Duodenal mucosa (tissue), 2 donors: ENCODE results near the gene D2HGDH.
A peak's percentile ranks its signal among the peaks of the same experiment; 100 is the strongest.
"Not testable (repeated sequence)": the region's sequence is repeated elsewhere in the genome, so short reads cannot be mapped to it uniquely, and the experiment has no call there.

ENCODE experiments used
- H3K27ac ChIP-seq: one replicate; pipeline ENCODE4 v1.7.0; 2013; ENCODE audit warnings: low read depth, low read length
- H3K27me3 ChIP-seq, 2 donors: one replicate each; pipeline ENCODE4 v1.7.0; 2013; ENCODE audit warnings: low read length in 2 of 2, control low read depth in 1 of 2; ENCODE audit not compliant: insufficient read depth in 2 of 2, control insufficient read depth in 1 of 2
- H3K36me3 ChIP-seq, 2 donors: one replicate each; pipeline ENCODE4 v1.7.0; 2013; ENCODE audit warnings: low read length in 2 of 2, control low read depth in 1 of 2; ENCODE audit not compliant: insufficient read depth in 2 of 2, control insufficient read depth in 1 of 2
- H3K4me1 ChIP-seq, 2 donors: one replicate each; pipeline ENCODE4 v1.7.0; 2013; ENCODE audit warnings: low read length in 2 of 2, control low read depth in 1 of 2; ENCODE audit not compliant: insufficient read depth in 2 of 2, control insufficient read depth in 1 of 2
- H3K4me3 ChIP-seq, 2 donors: one replicate each; pipeline ENCODE4 v1.7.0; 2013; ENCODE audit warnings: low read length in 2 of 2, low read depth in 1 of 2
- H3K9ac ChIP-seq, 2 donors: one replicate each; pipeline ENCODE4 v1.7.0; 2013; ENCODE audit warnings: low read length in 2 of 2, low read depth in 1 of 2
- H3K9me3 ChIP-seq, 2 donors: one replicate each; pipeline ENCODE4 v1.7.0; 2013; ENCODE audit warnings: low read length in 2 of 2, control low read depth in 1 of 2; ENCODE audit not compliant: control insufficient read depth in 1 of 2

D2HGDH gene

DNA sequence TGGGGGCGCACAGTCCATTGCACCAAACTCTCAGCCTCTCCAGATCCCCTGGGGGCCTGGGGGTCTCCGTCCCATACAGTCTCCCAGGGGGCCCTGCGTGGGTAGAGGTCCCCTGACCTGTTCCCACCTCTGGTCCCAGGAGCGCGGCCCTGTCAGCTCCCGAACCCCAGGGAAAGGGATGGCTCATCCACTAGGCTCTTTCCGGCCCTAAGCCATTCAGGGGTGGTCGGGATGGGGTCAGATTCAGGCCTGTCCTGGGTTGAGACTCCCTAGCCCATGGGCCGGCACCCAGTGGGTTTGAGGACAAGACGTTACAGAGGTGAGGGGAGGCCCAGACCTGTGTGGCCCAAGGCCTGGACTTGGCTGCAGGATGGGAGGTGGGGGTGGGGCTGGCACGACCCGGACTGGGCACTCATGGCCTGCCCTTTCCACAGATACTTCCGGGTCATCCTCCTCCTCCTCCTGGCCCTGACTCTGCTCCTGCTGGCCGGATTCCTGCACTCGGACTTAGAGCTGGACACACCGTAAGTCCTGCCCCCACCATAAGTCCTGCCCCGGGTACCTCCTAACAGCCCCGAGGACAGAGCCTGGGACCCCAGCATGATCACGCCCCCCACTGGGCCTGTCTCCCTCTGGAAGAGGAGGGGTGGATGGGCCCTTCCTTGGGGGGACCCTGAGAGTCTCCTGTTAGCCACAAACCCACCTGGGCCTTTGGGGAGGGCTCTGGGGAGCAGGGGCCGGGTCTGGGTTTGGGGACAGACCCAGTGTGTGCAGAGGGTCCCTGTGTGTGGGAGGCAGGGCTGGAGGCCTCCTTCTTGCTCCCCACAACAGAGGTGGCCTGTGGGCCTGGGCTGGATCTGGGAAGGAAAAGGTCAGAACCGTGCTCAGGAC is 64.4 kb downstream of the D2HGDH start:
- H3K27ac ChIP-seq = no peak overlapping the region
- peaks cover 0 to 10% of the 10 kb centered on the region in 2 donors for H3K4me1 ChIP-seq
- no peaks in the 10 kb centered on the region for H3K36me3 ChIP-seq
- H3K27me3 ChIP-seq = peaks cover 5 to 10% of the 10 kb centered on the region in 2 donors
- H3K9me3 ChIP-seq = no peaks in the 10 kb centered on the region
- H3K4me3 ChIP-seq = no peak overlapping the region
- no peak overlapping the region for H3K9ac ChIP-seq

- Histone ChIP-seq H3K4me3 (no peak overlapping the region), H3K4me1 (peaks cover 0 to 18% of the 10 kb centered on the region in 2 donors), H3K36me3 (no peaks in the 10 kb centered on the region), H3K27ac (no peak overlapping the region), H3K27me3 (peaks cover 9 to 17% of the 10 kb centered on the region in 2 donors), H3K9ac (no peak overlapping the region), H3K9me3 (no peaks in the 10 kb centered on the region)
Measured at GRCh38 chr2:241799522-241800197, 65.2 kb downstream of the D2HGDH start.

- Histone ChIP-seq H3K27me3 (peaks cover 11 to 20% of the 10 kb centered on the region in 2 donors), H3K4me1 (peaks cover 0 to 20% of the 10 kb centered on the region in 2 donors)
- H3K4me3 ChIP-seq, H3K36me3 ChIP-seq, H3K27ac ChIP-seq, H3K9me3 ChIP-seq, H3K9ac ChIP-seq: not testable (repeated sequence)
Measured at GRCh38 chr2:241800198-241800903, 65.9 kb downstream of the D2HGDH start.

GRCh38 chr2:241801611-241802420 is 67.4 kb downstream of the D2HGDH start:
- Histone ChIP-seq H3K27ac (no peak overlapping the region), H3K36me3 (no peaks in the 10 kb centered on the region), H3K4me1 (peaks cover 0 to 20% of the 10 kb centered on the region in 2 donors), H3K27me3 (peaks cover 11 to 20% of the 10 kb centered on the region in 2 donors), H3K9ac (no peak overlapping the region), H3K4me3 (no peak overlapping the region), H3K9me3 (no peaks in the 10 kb centered on the region)

DNA sequence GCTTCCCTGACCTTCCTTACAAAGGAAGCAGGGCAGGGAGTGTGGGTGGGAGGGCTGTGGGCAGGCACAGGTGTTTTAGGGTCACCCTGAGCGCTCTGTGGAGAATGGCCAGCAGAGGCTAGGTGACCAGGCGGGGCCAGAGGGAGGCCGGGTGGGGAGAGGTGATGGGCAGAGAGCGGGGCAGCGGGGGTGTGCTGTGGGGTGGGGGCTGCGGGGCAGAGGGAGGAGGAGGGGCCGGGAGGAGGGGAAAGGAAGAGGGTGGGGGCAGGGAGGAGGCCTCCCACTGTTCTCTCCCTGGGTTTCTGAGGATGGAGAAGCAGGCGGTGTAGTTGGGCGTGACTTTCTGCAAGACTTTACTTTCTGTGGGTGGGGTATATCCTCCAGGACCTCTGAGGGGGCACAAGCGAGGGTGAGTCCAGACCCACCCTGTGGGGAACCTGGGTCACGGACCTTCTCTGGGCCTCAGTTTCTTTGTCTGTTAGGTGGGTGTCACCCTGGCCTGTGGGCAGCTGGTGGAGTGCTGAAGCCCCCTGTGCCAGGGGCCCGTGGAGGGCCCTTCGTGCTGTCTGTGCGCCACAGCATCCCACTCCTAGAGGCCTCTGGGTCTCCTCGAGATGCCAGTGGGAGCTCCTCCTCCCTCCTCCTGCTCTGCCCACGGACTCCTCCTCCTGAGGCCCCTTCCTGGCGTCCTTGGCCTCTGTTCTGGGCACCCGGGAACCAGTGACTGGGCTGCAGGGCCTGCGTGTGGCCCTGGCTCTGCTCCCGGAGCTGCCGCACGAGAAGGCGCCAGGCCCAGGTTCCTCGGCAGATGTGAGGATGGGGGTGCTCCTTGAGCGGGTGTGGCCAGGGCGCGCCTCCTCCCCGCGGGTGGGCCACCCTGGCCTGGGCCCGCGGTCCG is 68.2 kb downstream of the D2HGDH start:
- H3K4me1 ChIP-seq = peaks cover 0 to 20% of the 10 kb centered on the region in 2 donors
- no peak overlapping the region for H3K27ac ChIP-seq
- H3K9ac ChIP-seq = no peak overlapping the region
- H3K4me3 ChIP-seq = peak overlapping the region; percentile 57 to 68
- no peaks in the 10 kb centered on the region for H3K9me3 ChIP-seq
- peaks cover 11 to 20% of the 10 kb centered on the region in 2 donors for H3K27me3 ChIP-seq
- no peaks in the 10 kb centered on the region for H3K36me3 ChIP-seq

DNA sequence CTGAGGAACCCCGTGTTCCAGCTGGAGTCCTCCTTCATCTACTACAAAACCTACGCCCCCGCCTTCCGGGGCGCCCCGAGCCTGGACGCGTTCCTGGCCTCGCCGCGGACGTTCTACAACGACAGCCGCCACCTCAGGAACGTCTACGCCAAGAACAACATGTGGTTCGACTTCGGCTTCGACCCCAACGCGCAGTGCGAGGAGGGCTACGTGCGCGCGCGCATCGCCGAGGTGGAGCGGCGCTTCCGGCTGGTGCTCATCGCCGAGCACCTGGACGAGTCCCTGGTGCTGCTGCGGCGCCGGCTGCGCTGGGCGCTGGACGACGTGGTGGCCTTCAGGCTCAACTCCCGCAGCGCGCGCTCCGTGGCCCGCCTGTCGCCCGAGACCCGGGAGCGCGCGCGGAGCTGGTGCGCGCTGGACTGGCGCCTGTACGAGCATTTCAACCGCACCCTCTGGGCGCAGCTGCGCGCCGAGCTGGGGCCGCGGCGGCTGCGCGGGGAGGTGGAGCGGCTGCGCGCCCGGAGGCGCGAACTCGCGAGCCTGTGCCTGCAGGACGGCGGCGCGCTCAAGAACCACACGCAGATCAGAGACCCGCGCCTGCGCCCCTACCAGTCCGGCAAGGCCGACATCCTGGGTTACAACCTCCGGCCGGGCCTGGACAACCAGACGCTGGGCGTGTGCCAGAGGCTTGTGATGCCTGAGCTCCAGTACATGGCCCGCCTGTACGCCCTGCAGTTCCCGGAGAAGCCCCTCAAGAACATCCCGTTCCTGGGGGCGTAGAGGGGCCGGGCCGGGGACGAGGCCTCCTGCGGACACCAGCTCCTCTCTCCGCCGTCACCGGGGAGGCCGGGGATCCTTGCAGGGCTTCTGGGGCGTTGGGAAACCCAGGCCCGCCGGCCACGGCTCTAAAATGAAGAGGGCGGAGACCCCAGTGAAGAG is 69.2 kb downstream of the D2HGDH start:
- no peaks in the 10 kb centered on the region for H3K36me3 ChIP-seq
- H3K9me3 ChIP-seq = no peaks in the 10 kb centered on the region
- H3K4me1 ChIP-seq = peaks cover 3 to 24% of the 10 kb centered on the region in 2 donors
- peaks cover 11 to 20% of the 10 kb centered on the region in 2 donors for H3K27me3 ChIP-seq
- H3K27ac ChIP-seq = no peak overlapping the region
- peak overlapping the region; percentile 57 to 68 for H3K4me3 ChIP-seq
- H3K9ac ChIP-seq = no peak overlapping the region

DNA sequence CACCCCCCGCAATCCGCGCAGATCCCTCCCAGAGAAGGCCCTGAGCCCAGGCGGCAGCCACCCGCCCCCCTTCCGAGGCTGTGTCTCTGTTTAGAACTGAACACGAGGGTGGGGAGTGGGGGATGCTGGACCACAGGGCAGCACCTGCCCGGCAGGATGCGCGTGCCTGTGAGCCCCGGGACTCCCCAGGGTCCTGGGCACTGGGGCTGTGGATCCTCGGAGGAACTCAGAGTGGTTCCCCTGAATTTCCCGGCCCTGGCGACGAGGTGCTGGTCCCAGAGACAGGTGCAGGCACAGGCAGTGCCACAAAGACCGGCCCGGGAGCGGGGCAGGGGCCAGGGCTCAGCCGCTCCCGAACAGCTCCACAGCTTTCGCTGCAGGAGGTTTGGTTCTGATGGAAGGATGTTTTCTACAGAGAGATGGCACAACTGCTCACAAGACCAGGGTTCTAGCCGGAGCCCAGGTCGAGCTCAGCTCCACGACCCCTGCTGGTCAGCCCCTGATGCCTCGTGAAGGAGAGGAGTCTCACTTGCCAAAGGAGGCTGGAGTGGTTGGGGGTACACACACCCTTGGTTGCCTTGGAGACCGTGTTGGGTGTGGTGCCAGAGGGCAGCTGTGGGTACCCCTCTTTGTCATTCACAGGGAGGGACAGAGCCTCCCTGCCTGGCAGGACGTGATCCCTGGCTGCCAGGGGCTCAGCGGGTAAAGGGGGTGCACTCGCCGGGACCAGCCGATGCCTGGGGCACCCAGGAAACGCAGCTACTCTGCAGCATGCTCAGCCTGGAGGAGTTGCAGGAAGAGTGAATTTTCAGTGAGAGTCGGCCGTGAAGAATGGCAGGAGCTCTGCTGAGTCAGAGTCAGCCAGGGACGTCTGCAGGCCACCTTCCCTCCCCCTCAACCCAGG is 70.1 kb downstream of the D2HGDH start:
- H3K9me3 ChIP-seq = no peaks in the 10 kb centered on the region
- no peaks in the 10 kb centered on the region for H3K36me3 ChIP-seq
- peaks cover 11 to 20% of the 10 kb centered on the region in 2 donors for H3K27me3 ChIP-seq
- H3K9ac ChIP-seq = no peak overlapping the region
- no peak overlapping the region for H3K27ac ChIP-seq
- peak overlapping the region; percentile 6 to 68 for H3K4me3 ChIP-seq
- peaks cover 9 to 31% of the 10 kb centered on the region in 2 donors for H3K4me1 ChIP-seq

DNA sequence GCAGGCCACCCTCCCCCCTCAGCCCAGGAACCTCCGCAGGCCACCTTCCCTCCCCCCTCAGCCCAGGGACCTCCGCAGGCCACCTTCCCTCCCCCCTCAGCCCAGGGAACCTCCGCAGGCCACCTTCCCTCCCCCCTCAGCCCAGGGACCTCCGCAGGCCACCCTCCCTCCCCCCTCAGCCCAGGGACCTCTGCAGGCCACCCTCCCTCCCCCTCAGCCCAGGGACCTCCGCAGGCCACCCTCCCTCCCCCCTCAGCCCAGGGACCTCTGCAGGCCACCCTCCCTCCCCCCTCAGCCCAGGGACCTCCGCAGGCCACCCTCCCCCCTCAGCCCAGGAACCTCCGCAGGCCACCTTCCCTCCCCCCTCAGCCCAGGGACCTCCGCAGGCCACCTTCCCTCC is 71.8 kb downstream of the D2HGDH start:
- H3K9me3 ChIP-seq, H3K9ac ChIP-seq, H3K36me3 ChIP-seq, H3K27ac ChIP-seq, H3K4me3 ChIP-seq: not testable (repeated sequence)
- H3K4me1 ChIP-seq = peaks cover 11 to 33% of the 10 kb centered on the region in 2 donors
- peaks cover 11 to 20% of the 10 kb centered on the region in 2 donors for H3K27me3 ChIP-seq
